Stomach (tissue), 9 donors: ENCODE measurements around the gene SCFD2. TPM values are rescaled to one million over a fixed set of nuclear protein-coding genes. Genes with fewer than 3 reads are reported as not detected.
A peak's percentile ranks its signal among the peaks of the same experiment; 100 is the strongest.

ENCODE experiments used
- DNase-seq, 2 donors: peaks; one replicate each; pipeline versions ENCODE4 v3.0.0 to v3.0.0-alpha.2; 2013 to 2019
- H3K27ac ChIP-seq, 5 donors: fragments of 200-600 bp in 4 of 5; sonication (generic) in 4 of 5; one replicate each; pipeline ENCODE4 v1.5.1; 2013 to 2019; ENCODE audit warnings: mild to moderate bottlenecking in 1 of 5, moderate library complexity in 1 of 5
- H3K27me3 ChIP-seq, 3 donors: fragments of 200-600 bp; sonication (generic); one replicate each; pipeline ENCODE4 v1.5.1; 2017 to 2019; ENCODE audit warnings: mixed run types in 1 of 3
- H3K36me3 ChIP-seq, 4 donors: fragments of 200-600 bp; sonication (generic); 1 replicate in 3 of 4; 2 replicates in 1 of 4; pipeline ENCODE4 v1.5.1; 2016 to 2019
- H3K4me1 ChIP-seq, 4 donors: fragments of 200-600 bp; sonication (generic); one replicate each; pipeline ENCODE4 v1.5.1; 2016 to 2019
- H3K4me3 ChIP-seq, 4 donors: fragments of 200-600 bp; sonication (generic) in 3 of 4; one replicate each; pipeline ENCODE4 v1.5.1; 2016 to 2019; ENCODE audit warnings: mild to moderate bottlenecking in 1 of 4
- H3K9me3 ChIP-seq, 4 donors: fragments of 200-600 bp; sonication (generic); one replicate each; pipeline ENCODE4 v1.5.1; 2016 to 2019
- CTCF ChIP-seq, 7 experiments: fragments of 450-650 bp in 4 of 7; fragments of 200-600 bp in 3 of 7; sonication (generic) in 3 of 7; IDR thresholded peaks; one replicate each; pipeline ENCODE4 v1.5.1; 2016 to 2019; ENCODE audit warnings: antibody characterized with exemption in 7 of 7, control low read depth in 2 of 7, mild to moderate bottlenecking in 1 of 7
- EP300 ChIP-seq: sonication (generic); formaldehyde crosslinking; IDR thresholded peaks from one replicate; pipeline ENCODE4 v1.6.1; 2017; ENCODE audit warnings: antibody characterized with exemption
- POLR2A ChIP-seq, 4 donors: fragments of 450-650 bp; IDR thresholded peaks; one replicate each; pipeline ENCODE4 v1.6.1; 2016; ENCODE audit warnings: antibody characterized with exemption in 4 of 4, control low read depth in 2 of 4, mild to moderate bottlenecking in 1 of 4, moderate library complexity in 1 of 4
- POLR2AphosphoS5 ChIP-seq, 3 donors: sonication (generic); formaldehyde crosslinking; IDR thresholded peaks; one replicate each; pipeline ENCODE4 v1.6.1; 2016; ENCODE audit warnings: antibody characterized with exemption in 3 of 3
- WGBS, 5 donors: extraction: QIAGEN DNeasy Blood & Tissue Kit in 3 of 5; methylation state at CpG; one replicate each; pipeline versions ENCODE4 v1.1.5 to v1.1.7; 2013 to 2018; 5-methylcytosine and 5-hydroxymethylcytosine counted together
- intact Hi-C: fragments of 100-400 bp; cut with DNase I; formaldehyde crosslinking; loops from one replicate; pipeline ENCODE4 v1.15.1; 2023; ENCODE audit warnings: low total_unique reads
- polyA plus RNA-seq, 3 donors: library from polyadenylated mRNA; stranded (reverse); fragments of 200-250 nt; gene quantifications; one replicate each; pipeline ENCODE4 v1.2.3, GENCODE V29; 2013
- total RNA-seq, 5 donors: library from RNA; depleted of rRNA; stranded (reverse); fragments of >200 nt; gene quantifications; one replicate each; pipeline versions ENCODE4 v1.1.0 to v1.2.3, GENCODE V29; 2014 to 2016
- donor health status: healthy with polysubstance abuse.
- donor health status: Bipolar disorder and iron deficiency.
- donor health status: healthy.

The SCFD2 gene
- total and polyA plus RNA-seq, 8 donors, result 2.9 to 40.2 (median 11.1) TPM

GRCh38 chr4:52842792-52843191, 523.1 kb downstream of the SCFD2 start:
- H3K27me3 ChIP-seq, result no peaks in the 10 kb centered on the region
- H3K36me3 ChIP-seq, result no peaks in the 10 kb centered on the region
- WGBS, 5 donors, result 35 to 60% (median 52%) methylated on average over 3 of the region's 3 CpGs
- peaks cover 13 to 46% (median 33%) of the 10 kb centered on the region in 4 donors for H3K4me1 ChIP-seq
- H3K4me3 ChIP-seq, result no peak overlapping the region
- no peak for DNase-seq
- intact Hi-C loops, result no loop called here
- H3K27ac ChIP-seq, result no peak overlapping the region
- no peaks in the 10 kb centered on the region for H3K9me3 ChIP-seq
- no peak for TF ChIP-seq POLR2A (IDR thresholded peaks at IDR 0.05)
- no peak for TF ChIP-seq POLR2AphosphoS5 (IDR thresholded peaks at IDR 0.05)
- no peak for TF ChIP-seq EP300
- TF ChIP-seq CTCF (IDR thresholded peaks at IDR 0.05), result no peak

- H3K4me3 ChIP-seq, result peak overlapping the region in 1 of 4 donors; percentile 18
- peak overlapping the region; percentile 21 to 70 (median 52) for H3K27ac ChIP-seq
- H3K27me3 ChIP-seq, result no peaks in the 10 kb centered on the region
- 18 to 38% (median 21%) methylated on average over 16 to 18 of the region's 18 CpGs for WGBS, 5 donors
- no peaks in the 10 kb centered on the region for H3K36me3 ChIP-seq
- H3K9me3 ChIP-seq, result no peaks in the 10 kb centered on the region
- TF ChIP-seq POLR2AphosphoS5 (IDR thresholded peaks at IDR 0.05) (no peak), EP300 (no peak), CTCF (IDR thresholded peaks at IDR 0.05) (no peak), POLR2A (IDR thresholded peaks at IDR 0.05) (no peak)
- intact Hi-C loops, result no loop called here
- peak; percentile 27 to 66 for DNase-seq
- H3K4me1 ChIP-seq, result peaks cover 13 to 40% (median 28%) of the 10 kb centered on the region in 4 donors
Measured at GRCh38 chr4:52841682-52842456, 524.0 kb downstream of the SCFD2 start.

GRCh38 chr4:52840531-52841370, 525.1 kb downstream of the SCFD2 start:
- DNase-seq, result peak in 1 of 2 donors; percentile 49
- H3K27ac ChIP-seq, result peak overlapping the region in 1 of 5 donors; percentile 19
- no peaks in the 10 kb centered on the region for H3K9me3 ChIP-seq
- no peaks in the 10 kb centered on the region for H3K36me3 ChIP-seq
- H3K27me3 ChIP-seq, result no peaks in the 10 kb centered on the region
- H3K4me1 ChIP-seq, result peaks cover 13 to 31% (median 24%) of the 10 kb centered on the region in 4 donors
- no peak overlapping the region for H3K4me3 ChIP-seq
- no peak for TF ChIP-seq POLR2AphosphoS5 (IDR thresholded peaks at IDR 0.05)
- TF ChIP-seq EP300, result no peak
- TF ChIP-seq CTCF (IDR thresholded peaks at IDR 0.05), result no peak
- TF ChIP-seq POLR2A (IDR thresholded peaks at IDR 0.05), result no peak
- intact Hi-C loops, result no loop called here
- WGBS, 5 donors, result 33 to 64% (median 40%) methylated on average over 9 of the region's 9 CpGs

- WGBS, 5 donors, result 62 to 74% (median 69%) methylated on average over 10 of the region's 10 CpGs
- intact Hi-C loops, result no loop called here
- no peak for DNase-seq
- H3K27me3 ChIP-seq, result no peaks in the 10 kb centered on the region
- TF ChIP-seq CTCF (IDR thresholded peaks at IDR 0.05), result no peak
- H3K27ac ChIP-seq, result no peak overlapping the region
- H3K4me1 ChIP-seq, result peaks cover 13 to 31% (median 24%) of the 10 kb centered on the region in 4 donors
- H3K9me3 ChIP-seq, result no peaks in the 10 kb centered on the region
- no peaks in the 10 kb centered on the region for H3K36me3 ChIP-seq
- no peak overlapping the region for H3K4me3 ChIP-seq
Measured at GRCh38 chr4:52838729-52839586, 526.9 kb downstream of the SCFD2 start.
